ENCODE results near the gene IL4R.

DNA sequence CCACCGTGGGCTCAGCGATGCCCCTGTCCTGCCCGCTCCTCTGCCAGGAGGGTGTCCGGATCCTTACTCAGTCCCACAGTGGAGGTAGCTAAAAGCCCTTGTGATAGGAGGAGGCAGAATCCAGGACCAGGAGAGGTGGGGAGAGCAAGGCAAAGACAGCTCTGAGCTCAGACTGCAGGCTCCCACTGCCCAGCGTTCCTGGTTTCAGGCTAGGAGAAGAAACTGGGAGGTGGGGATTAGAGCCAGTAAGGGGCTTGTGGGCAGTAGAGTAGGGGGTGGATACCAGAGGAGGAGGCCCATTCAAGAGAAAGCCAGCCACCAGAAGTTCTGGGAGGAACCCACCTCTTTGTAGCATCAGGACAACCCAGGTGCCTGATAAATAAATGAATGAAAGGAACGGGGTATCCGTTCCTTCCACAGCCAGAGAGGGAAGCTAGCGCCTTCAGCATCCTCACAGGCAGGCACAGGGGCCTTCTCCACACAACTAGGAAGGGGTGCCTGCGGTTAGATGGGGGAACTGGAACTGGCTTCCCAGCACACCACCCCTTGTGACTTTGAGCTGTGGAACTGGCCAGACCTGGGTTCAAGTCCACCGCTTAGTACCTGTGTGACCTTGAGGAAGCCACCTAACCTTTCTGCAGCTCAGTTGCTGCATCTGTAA is 90.5 kb downstream of the IL4R start:
- TF ChIP-seq, protein P1, sequence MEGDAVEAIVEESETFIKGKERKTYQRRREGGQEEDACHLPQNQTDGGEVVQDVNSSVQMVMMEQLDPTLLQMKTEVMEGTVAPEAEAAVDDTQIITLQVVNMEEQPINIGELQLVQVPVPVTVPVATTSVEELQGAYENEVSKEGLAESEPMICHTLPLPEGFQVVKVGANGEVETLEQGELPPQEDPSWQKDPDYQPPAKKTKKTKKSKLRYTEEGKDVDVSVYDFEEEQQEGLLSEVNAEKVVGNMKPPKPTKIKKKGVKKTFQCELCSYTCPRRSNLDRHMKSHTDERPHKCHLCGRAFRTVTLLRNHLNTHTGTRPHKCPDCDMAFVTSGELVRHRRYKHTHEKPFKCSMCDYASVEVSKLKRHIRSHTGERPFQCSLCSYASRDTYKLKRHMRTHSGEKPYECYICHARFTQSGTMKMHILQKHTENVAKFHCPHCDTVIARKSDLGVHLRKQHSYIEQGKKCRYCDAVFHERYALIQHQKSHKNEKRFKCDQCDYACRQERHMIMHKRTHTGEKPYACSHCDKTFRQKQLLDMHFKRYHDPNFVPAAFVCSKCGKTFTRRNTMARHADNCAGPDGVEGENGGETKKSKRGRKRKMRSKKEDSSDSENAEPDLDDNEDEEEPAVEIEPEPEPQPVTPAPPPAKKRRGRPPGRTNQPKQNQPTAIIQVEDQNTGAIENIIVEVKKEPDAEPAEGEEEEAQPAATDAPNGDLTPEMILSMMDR (conservative IDR thresholded peaks at IDR 0.05 in 1 of 2, IDR thresholded peaks at IDR 0.05 in 1 of 2; ENCODE audit: low read depth in 1 of 2, low read length in 2 of 2), result no peak
- no peak for TF ChIP-seq EZH2 (IDR thresholded peaks at IDR 0.05; ENCODE audit: low read length, missing control alignments)

Data from fibroblast of lung (primary cell).